Heart left ventricle (tissue), 16 donors: ENCODE data around the gene DIP2C. TPM values are rescaled to one million over a fixed set of nuclear protein-coding genes. Genes with fewer than 3 reads are reported as not detected.

ENCODE experiments used
- ATAC-seq, 4 donors: fragments of 200-7000 bp; cut with Tn5 transposase; one replicate each; pipeline ENCODE4 v1.9.1; 2020 to 2022; ENCODE audit warnings: moderate library complexity in 4 of 4, mild to moderate bottlenecking in 3 of 4, moderate number of reproducible peaks in 1 of 4
- DNase-seq, 5 donors: peaks; one replicate each; pipeline ENCODE4 v3.0.0-alpha.2; 2020
- H3K27ac ChIP-seq, 12 donors: fragments of 200-600 bp; sonication (generic) in 4 of 12; one replicate each; pipeline versions ENCODE4 v1.5.0 to v1.8.0; 2016 to 2022; ENCODE audit warnings: mild to moderate bottlenecking in 2 of 12
- H3K27me3 ChIP-seq, 9 donors: fragments of 200-600 bp; sonication (generic) in 2 of 9; one replicate each; pipeline versions ENCODE4 v1.5.1 to v1.8.0; 2016 to 2022; ENCODE audit warnings: mild to moderate bottlenecking in 3 of 9
- H3K36me3 ChIP-seq, 9 donors: fragments of 200-600 bp; sonication (generic) in 2 of 9; one replicate each; pipeline versions ENCODE4 v1.5.0 to v1.8.0; 2018 to 2022; ENCODE audit warnings: mild to moderate bottlenecking in 2 of 9
- H3K4me1 ChIP-seq, 12 donors: fragments of 200-600 bp; sonication (generic) in 4 of 12; one replicate each; pipeline versions ENCODE4 v1.5.0 to v1.8.0; 2016 to 2022; ENCODE audit warnings: mild to moderate bottlenecking in 3 of 12
- H3K4me3 ChIP-seq, 12 donors: fragments of 200-600 bp; sonication (generic) in 4 of 12; one replicate each; pipeline versions ENCODE4 v1.5.0 to v1.8.0; 2017 to 2022; ENCODE audit warnings: mild to moderate bottlenecking in 9 of 12, moderate library complexity in 4 of 12
- H3K9me3 ChIP-seq, 12 donors: fragments of 200-600 bp; sonication (generic) in 4 of 12; one replicate each; pipeline versions ENCODE4 v1.5.0 to v1.8.0; 2016 to 2022; ENCODE audit warnings: mild to moderate bottlenecking in 1 of 12
- CTCF ChIP-seq, 12 donors: fragments of 200-600 bp; sonication (generic) in 4 of 12; IDR thresholded peaks; one replicate each; pipeline versions ENCODE4 v1.5.0 to v1.8.0; 2018 to 2022; ENCODE audit warnings: antibody characterized with exemption in 12 of 12, mild to moderate bottlenecking in 5 of 12
- POLR2A ChIP-seq, 2 donors: fragments of 450-650 bp; IDR thresholded peaks; one replicate each; pipeline ENCODE4 v1.6.1; 2017; ENCODE audit warnings: antibody characterized with exemption in 2 of 2, mild to moderate bottlenecking in 2 of 2, moderate library complexity in 2 of 2
- WGBS, 4 donors: extraction: QIAGEN DNeasy Blood & Tissue Kit in 2 of 4; methylation state at CpG; one replicate each; pipeline versions ENCODE4 v1.1.5 to v1.1.7; 2013 to 2018; 5-methylcytosine and 5-hydroxymethylcytosine counted together
- intact Hi-C, 10 donors: fragments of 100-400 bp; cut with DNase I; formaldehyde crosslinking; loops; one replicate each; pipeline versions ENCODE4 v1.11.1 to v1.14.2; 2022
- polyA plus RNA-seq, 2 donors: library from polyadenylated mRNA; stranded (reverse); fragments of 200-250 nt; gene quantifications; one replicate each; pipeline ENCODE4 v1.2.3, GENCODE V29; 2013
- total RNA-seq, 9 donors: library from RNA; depleted of rRNA in 2 of 9; stranded (reverse); fragments of >200 nt in 2 of 9; fragmentation: NEBNext Ultra II Directional in 3 of 9; extraction: Animal tissue kit (Norgen Biotek cat#: 25700) in 3 of 9; gene quantifications; one replicate each; pipeline versions ENCODE4 v1.1.0 to v1.2.4, GENCODE V29; 2016 to 2023
- donor health status: ischemic (EF 13 %, LVEDD 7.1; RV severe dilation, severe dysfunction).
- donor health status: healthy with polysubstance abuse.
- donor health status: DM: no; HTN: yes; CAD: no.
- donor health status: DM: no; HTN: no; CAD: no.
- donor health status: ischemic (EF 25% LVEDD 6.9; RV normal size, moderate dysfunction).
- donor health status: ischemic (EF 25% LVEDD 5.7; RV mildly dilated, moderate dysfunction).
- donor health status: healthy.
- donor health status: DM: yes; HTN: yes; CAD: no.
- donor health status: ischemic (EF 35%, LVEDD 5.7; RV mildly dilated, moderate dysfunction).
- donor health status: nonischemic (EF 11% LVEDD 7.7; RV severe dilation, severe dysfunction).
- donor health status: DM: yes; HTN: yes; CAD: no.
- donor health status: PGD.
- donor health status: ischemic (EF 29% LVEDD 5.4; RV normal size, mild dysfunction).
- donor health status: nonischemic (EF 23%, LVEDD 6.1; RV moderate dilation, normal function).

The DIP2C gene
- total and polyA plus RNA-seq, 11 donors: 7.4 to 43.1 (median 28.5) TPM

DNA sequence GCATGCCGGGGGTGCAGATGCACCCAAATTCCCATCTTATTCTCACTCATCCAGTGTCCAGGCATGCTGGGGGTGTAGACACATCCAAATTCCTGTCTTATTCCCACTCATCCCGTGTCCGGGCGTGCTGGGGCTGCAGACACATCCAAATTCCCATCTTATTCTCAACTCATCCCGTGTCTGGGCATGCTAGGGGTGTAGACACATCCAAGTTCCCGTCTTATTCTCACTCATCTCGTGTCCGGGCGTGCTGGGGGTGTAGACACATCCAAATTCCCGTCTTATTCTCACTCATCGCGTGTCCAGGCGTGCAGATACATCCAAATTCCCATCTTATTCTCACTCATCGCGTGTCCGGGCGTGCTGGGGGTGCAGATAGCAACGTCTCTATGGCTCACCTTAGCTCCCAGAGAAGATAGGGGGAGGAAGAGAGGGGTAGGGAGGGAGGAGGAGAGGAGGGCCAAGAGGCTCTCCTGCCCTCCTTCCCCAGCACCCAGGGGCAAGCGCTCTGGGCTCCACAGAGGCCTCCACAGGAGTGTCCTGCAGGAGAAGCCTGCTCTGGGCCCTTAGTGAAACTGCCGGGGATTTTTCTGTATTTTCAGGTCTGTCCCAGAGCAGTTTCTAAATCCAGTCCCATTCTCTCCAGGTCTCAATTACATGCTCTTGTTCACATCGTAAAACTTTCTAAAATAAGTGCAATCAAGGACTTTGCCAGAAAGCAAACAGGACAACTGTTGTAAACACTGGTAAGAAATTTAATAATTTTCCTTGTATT lies 210.8 kb downstream of the DIP2C start:
- Histone ChIP-seq H3K4me3 (no peak overlapping the region), H3K9me3 (no peaks in the 10 kb centered on the region), H3K27ac (no peak overlapping the region), H3K36me3 (peaks cover 0 to 13% (median 0%) of the 10 kb centered on the region in 9 donors), H3K4me1 (peaks cover 0 to 20% (median 8%) of the 10 kb centered on the region in 12 donors), H3K27me3 (no peaks in the 10 kb centered on the region)
- peak in 1 of 5 donors; percentile 6 for DNase-seq
- 89 to 98% (median 97%) methylated on average over 21 of the region's 21 CpGs for WGBS, 4 donors
- TF ChIP-seq CTCF (IDR thresholded peaks at IDR 0.05) (no peak), POLR2A (IDR thresholded peaks at IDR 0.05) (no peak)
- no peak for ATAC-seq
- intact Hi-C loops: no loop called here

- peaks cover 0 to 8% (median 0%) of the 10 kb centered on the region in 9 donors for H3K36me3 ChIP-seq
- no peaks in the 10 kb centered on the region for H3K9me3 ChIP-seq
- H3K27ac ChIP-seq: no peak overlapping the region
- H3K27me3 ChIP-seq: no peaks in the 10 kb centered on the region
- H3K4me3 ChIP-seq: no peak overlapping the region
- DNase-seq (no peak), ATAC-seq (no peak)
- H3K4me1 ChIP-seq: peaks cover 0 to 20% (median 8%) of the 10 kb centered on the region in 12 donors
- intact Hi-C loops: no loop called here
- 89 to 97% (median 95%) methylated on average over 3 of the region's 3 CpGs for WGBS, 4 donors
- TF ChIP-seq POLR2A (IDR thresholded peaks at IDR 0.05): no peak
- no peak for TF ChIP-seq CTCF (IDR thresholded peaks at IDR 0.05)
Measured at GRCh38 chr10:477620-478019, 211.8 kb downstream of the DIP2C start.

- intact Hi-C loops: no loop called here
- WGBS, 4 donors: 86 to 99% (median 92%) methylated on average over 6 of the region's 6 CpGs
- Histone ChIP-seq H3K27ac (peak overlapping the region in 1 of 12 donors; percentile 43), H3K4me3 (no peak overlapping the region), H3K36me3 (peaks cover 0 to 16% (median 6%) of the 10 kb centered on the region in 9 donors), H3K27me3 (no peaks in the 10 kb centered on the region), H3K9me3 (no peaks in the 10 kb centered on the region), H3K4me1 (peaks cover 0 to 16% (median 6%) of the 10 kb centered on the region in 12 donors)
- DNase-seq (peak in 1 of 5 donors; percentile 10), ATAC-seq (no peak)
- TF ChIP-seq POLR2A (IDR thresholded peaks at IDR 0.05): no peak
- TF ChIP-seq CTCF (IDR thresholded peaks at IDR 0.05): no peak
Measured at GRCh38 chr10:476455-476780, 213.1 kb downstream of the DIP2C start.

GRCh38 chr10:475709-476454 lies 213.6 kb downstream of the DIP2C start:
- TF ChIP-seq CTCF (IDR thresholded peaks at IDR 0.05): no peak
- no peak for TF ChIP-seq POLR2A (IDR thresholded peaks at IDR 0.05)

More at GRCh38 chr10:475709-476454, 213.6 kb downstream of the DIP2C start:
- Histone ChIP-seq H3K27me3 (no peaks in the 10 kb centered on the region), H3K36me3 (peaks cover 0 to 22% (median 12%) of the 10 kb centered on the region in 9 donors), H3K9me3 (no peaks in the 10 kb centered on the region), H3K4me3 (no peak overlapping the region), H3K4me1 (peaks cover 0 to 10% (median 1%) of the 10 kb centered on the region in 12 donors), H3K27ac (no peak overlapping the region)
- intact Hi-C loops: no loop called here
- 82 to 88% (median 84%) methylated on average over 17 to 23 of the region's 23 CpGs for WGBS, 4 donors
- DNase-seq (peak in 1 of 5 donors; percentile 14), ATAC-seq (no peak)
